Right cardiac atrium (tissue), 5 donors: ENCODE results near the gene BRAF. TPM values are rescaled to one million over a fixed set of nuclear protein-coding genes. Genes with fewer than 3 reads are reported as not detected.
"Not testable (repeated sequence)": the region's sequence is repeated elsewhere in the genome, so short reads cannot be mapped to it uniquely, and the experiment has no call there.

ENCODE experiments used
- ATAC-seq, 2 donors: fragments of 200-7000 bp; cut with Tn5 transposase; one replicate each; pipeline versions ENCODE4 v1.8.0 to v1.9.1; 2020; ENCODE audit warnings: moderate library complexity in 2 of 2, mild to moderate bottlenecking in 1 of 2
- DNase-seq, 3 donors: peaks; one replicate each; pipeline ENCODE4 v3.0.0-alpha.2; 2020
- H3K27ac ChIP-seq: one replicate; pipeline ENCODE4 v1.5.1; 2013; ENCODE audit warnings: mild to moderate bottlenecking, low read length, control low read depth, moderate library complexity
- H3K27me3 ChIP-seq: one replicate; pipeline ENCODE4 v1.6.1; 2013; ENCODE audit not compliant: control insufficient read depth, insufficient read depth
- H3K4me1 ChIP-seq: one replicate; pipeline ENCODE4 v1.6.1; 2013; ENCODE audit warnings: low read length; ENCODE audit not compliant: control insufficient read depth, insufficient read depth
- H3K4me3 ChIP-seq: one replicate; pipeline ENCODE4 v1.5.1; 2013; ENCODE audit warnings: low read length, control low read depth
- H3K9me3 ChIP-seq: one replicate; pipeline ENCODE4 v1.6.1; 2013; ENCODE audit warnings: low read length; ENCODE audit not compliant: control insufficient read depth
- WGBS: extraction: QIAGEN DNeasy Blood & Tissue Kit; methylation state at CpG from one replicate; pipeline ENCODE4 v1.1.7; 2013; 5-methylcytosine and 5-hydroxymethylcytosine counted together
- intact Hi-C, 4 donors: fragments of 100-400 bp; cut with DNase I; formaldehyde crosslinking; loops; one replicate each; pipeline versions ENCODE4 v1.11.0 to v1.14.0; 2022 to 2023
- long read RNA-seq, 4 donors: library from polyadenylated mRNA; unstranded; transcript quantifications; one replicate each; pipeline ENCODE4 v2.0.0, GENCODE V29; 2020 to 2021
- polyA plus RNA-seq: library from polyadenylated mRNA; stranded (reverse); fragments of 200-250 nt; gene quantifications from one replicate; pipeline ENCODE4 v1.2.3, GENCODE V29; 2013
- total RNA-seq, 4 donors: library from RNA; stranded (reverse); fragmentation: NEBNext Ultra II Directional; extraction: Animal tissue kit (Norgen Biotek cat#: 25700); gene quantifications; one replicate each; pipeline ENCODE4 v1.2.1, GENCODE V29; 2021
- donor health status: healthy with polysubstance abuse.
- donor health status: DM: no; HTN: yes; CAD: no.
- donor health status: DM: no; HTN: no; CAD: no.
- donor health status: DM: no; HTN: yes; CAD: no; lungs with severe emphysema.
- donor health status: DM: yes; HTN: yes; CAD: no.

Gene BRAF
- total RNA-seq (10 to 100 TPM; 23.6 to 29.3 (median 27.2) TPM), polyA plus RNA-seq (8.4 TPM)
- long read RNA-seq, donor 1, full-length matches to known transcripts, result 11 of 20 reads
- long read RNA-seq, donor 1, partial matches to known transcripts, result 3 of 20 reads
- long read RNA-seq, donor 1, other reads (novel, unspliced or antisense), result 6 of 20 reads
- long read RNA-seq, donor 2, full-length matches to known transcripts, result 5 of 8 reads
- long read RNA-seq, donor 2, partial matches to known transcripts, result 2 of 8 reads
- long read RNA-seq, donor 2, other reads (novel, unspliced or antisense), result 1 of 8 reads
- long read RNA-seq, donor 3, full-length matches to known transcripts, result 7 of 22 reads
- long read RNA-seq, donor 3, partial matches to known transcripts, result 10 of 22 reads
- long read RNA-seq, donor 3, other reads (novel, unspliced or antisense), result 5 of 22 reads
- long read RNA-seq, donor 4, full-length matches to known transcripts, result 8 of 10 reads
- long read RNA-seq, donor 4, partial matches to known transcripts, result 2 of 10 reads
- long read RNA-seq, donor 4, other reads (novel, unspliced or antisense), result 0 of 10 reads

GRCh38 chr7:140924821-140925421, at the start of gene BRAF:
BRAF (minus strand) TSS chr7:140924929; CDS start chr7:140924703, 226 bp downstream.
- intact Hi-C loops, result loop anchor here in 2 of 4 donors (10.0 kb wide), 2 partner anchors 80 to 110 kb away; no protein-coding TSS in a partner anchor
- ATAC-seq (peak; percentile 88 to 91), DNase-seq (peak; percentile 92 to 97 (median 96))
- H3K4me3 ChIP-seq, result peak within 1 kb of the TSS; percentile 89
- H3K4me1 ChIP-seq, result no peaks in the 10 kb centered on the region
- no peaks in the 10 kb centered on the region for H3K9me3 ChIP-seq
- peak within 1 kb of the TSS; percentile 90 for H3K27ac ChIP-seq
- no peaks in the 10 kb centered on the region for H3K27me3 ChIP-seq
- 1% methylated on average over 54 of the region's 56 CpGs for WGBS

GRCh38 chr7:140972876-140973829, 48.4 kb upstream of the BRAF start:
- Histone ChIP-seq H3K9me3 (no peaks in the 10 kb centered on the region), H3K27me3 (no peaks in the 10 kb centered on the region), H3K27ac (no peak overlapping the region), H3K4me3 (no peak overlapping the region), H3K4me1 (no peaks in the 10 kb centered on the region)
- intact Hi-C loops, result no loop called here
- DNase-seq (no peak), ATAC-seq (no peak)
- WGBS, result 82% methylated on average over 9 of the region's 9 CpGs

DNA sequence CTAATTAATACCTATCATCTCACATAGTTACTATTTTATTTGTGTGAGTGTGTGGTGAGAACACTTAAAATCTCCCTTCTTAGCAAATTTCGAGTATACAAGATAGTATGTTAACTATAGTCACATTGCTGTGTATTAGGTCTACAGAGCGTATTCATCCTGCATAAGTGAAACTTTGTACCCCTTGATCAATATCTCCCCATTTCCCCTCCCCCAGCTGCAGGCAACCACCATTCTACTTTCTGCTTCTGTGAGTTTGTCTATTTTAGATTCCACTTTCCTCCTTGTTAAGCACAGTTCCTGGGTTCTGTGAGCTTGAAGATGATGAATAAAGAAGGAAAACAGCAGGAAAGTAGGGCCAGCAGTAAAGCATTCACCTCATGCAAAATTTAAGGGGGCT, 47.6 kb upstream of the BRAF start:
- no peak for ATAC-seq
- Histone ChIP-seq H3K9me3 (no peaks in the 10 kb centered on the region), H3K4me3 (no peak overlapping the region), H3K27ac (no peak overlapping the region), H3K4me1 (no peaks in the 10 kb centered on the region), H3K27me3 (no peaks in the 10 kb centered on the region)
- DNase-seq, result no peak
- WGBS, result 77% methylated on average over 2 of the region's 2 CpGs
- intact Hi-C loops, result no loop called here

GRCh38 chr7:140967438-140967837, 42.7 kb upstream of the BRAF start:
- Histone ChIP-seq H3K27me3 (no peaks in the 10 kb centered on the region), H3K4me1 (no peaks in the 10 kb centered on the region), H3K9me3 (no peaks in the 10 kb centered on the region), H3K27ac (no peak overlapping the region), H3K4me3 (no peak overlapping the region)
- no peak for ATAC-seq
- intact Hi-C loops, result no loop called here
- WGBS, result 55% methylated on average over 2 of the region's 2 CpGs
- no peak for DNase-seq

DNA sequence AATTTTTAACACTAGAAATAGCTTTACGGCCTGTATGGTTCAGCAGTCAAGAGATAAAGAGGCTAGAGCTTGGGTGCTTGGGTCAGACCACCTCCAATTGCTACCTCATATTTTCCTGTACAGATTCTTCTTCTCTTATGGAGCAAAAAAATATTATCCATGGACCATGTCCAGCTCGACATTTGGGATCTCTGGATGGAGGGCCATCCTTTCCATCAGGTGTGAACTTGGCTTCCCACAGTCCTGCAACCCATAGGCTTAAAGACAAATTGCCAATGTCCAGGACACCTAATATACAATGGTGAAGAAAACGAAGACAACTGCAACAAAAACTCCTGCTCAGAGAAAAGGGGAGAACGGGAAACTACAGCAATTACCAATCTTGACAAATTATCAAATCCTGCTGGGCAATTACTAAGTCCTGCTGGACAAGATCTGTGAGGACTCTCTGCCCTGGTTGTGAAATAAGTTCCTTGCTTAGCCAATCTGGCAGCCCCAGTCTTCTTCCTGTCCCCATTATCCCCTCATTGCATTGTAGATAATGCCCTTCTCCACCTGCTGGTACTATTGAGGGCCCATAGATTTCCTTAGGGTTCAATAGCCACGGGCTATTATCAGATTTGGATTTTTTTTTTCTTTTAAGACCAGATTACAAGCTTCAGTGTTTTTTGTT, 42.0 kb upstream of the BRAF start:
- Histone ChIP-seq H3K27me3 (no peaks in the 10 kb centered on the region), H3K4me1 (no peaks in the 10 kb centered on the region), H3K27ac (no peak overlapping the region), H3K4me3 (no peak overlapping the region), H3K9me3 (no peaks in the 10 kb centered on the region)
- intact Hi-C loops, result no loop called here
- ATAC-seq, result no peak
- DNase-seq, result no peak
- WGBS, result 60% methylated on average over 5 of the region's 5 CpGs

- ATAC-seq (no peak), DNase-seq (no peak)
- H3K9me3 ChIP-seq, result no peaks in the 10 kb centered on the region
- intact Hi-C loops, result no loop called here
- WGBS, result 95% methylated on average over 4 of the region's 4 CpGs
- H3K4me1 ChIP-seq, result no peaks in the 10 kb centered on the region
- H3K27me3 ChIP-seq, result no peaks in the 10 kb centered on the region
- no peak overlapping the region for H3K4me3 ChIP-seq
- no peak overlapping the region for H3K27ac ChIP-seq
These were observed 36.4 kb upstream of the BRAF start for GRCh38 chr7:140961117-140961516.

DNA sequence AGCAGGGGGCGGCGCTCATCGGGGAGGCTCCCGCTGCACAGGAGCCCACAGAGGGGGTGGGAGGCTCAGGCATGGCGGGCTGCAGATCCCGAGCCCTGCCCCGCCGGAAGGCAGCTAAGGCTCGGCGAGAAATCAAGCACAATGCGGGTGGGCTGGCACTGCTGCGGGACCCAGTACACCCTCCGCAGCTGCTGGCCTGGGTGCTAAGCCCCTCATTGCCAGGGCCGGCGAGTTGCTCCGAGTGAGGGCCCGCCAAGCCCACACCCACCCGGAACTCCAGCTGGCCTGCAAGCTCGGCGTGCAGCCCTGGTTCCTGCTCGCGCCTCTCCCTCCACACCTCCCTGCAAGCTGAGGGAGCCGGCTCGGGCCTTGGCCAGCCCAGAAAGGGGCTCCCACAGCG, 32.3 kb upstream of the BRAF start:
- H3K27me3 ChIP-seq, H3K4me1 ChIP-seq, H3K27ac ChIP-seq, DNase-seq, H3K9me3 ChIP-seq, ATAC-seq, H3K4me3 ChIP-seq, intact Hi-C loops: not testable (repeated sequence)
- 96% methylated on average over 25 of the region's 25 CpGs for WGBS

DNA sequence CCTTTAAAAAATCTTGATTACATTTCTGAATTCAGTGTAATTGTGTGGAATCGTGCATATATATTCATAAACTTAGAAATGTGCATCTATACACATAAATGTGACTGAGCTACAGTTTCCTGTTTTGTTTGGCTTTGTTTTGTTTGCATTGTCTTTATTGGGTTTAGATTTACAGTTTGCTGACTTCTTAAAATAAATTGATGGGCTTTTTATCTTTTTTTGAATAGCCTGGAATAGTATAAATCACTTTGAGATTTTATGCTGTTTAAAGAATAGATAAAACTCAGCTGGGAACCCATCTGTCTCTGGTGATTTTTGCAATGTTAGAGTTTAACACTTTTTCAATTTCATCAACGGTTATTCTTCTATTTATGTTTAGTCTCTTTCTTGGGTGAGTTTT, 21.2 kb upstream of the BRAF start:
- Histone ChIP-seq H3K9me3 (no peaks in the 10 kb centered on the region), H3K27ac (no peak overlapping the region), H3K27me3 (no peaks in the 10 kb centered on the region), H3K4me3 (no peak overlapping the region), H3K4me1 (no peaks in the 10 kb centered on the region)
- 59% methylated on average over 2 of the region's 2 CpGs for WGBS
- intact Hi-C loops, result no loop called here
- no peak for ATAC-seq
- DNase-seq, result no peak

- DNase-seq, intact Hi-C loops, H3K4me1 ChIP-seq, H3K4me3 ChIP-seq, H3K9me3 ChIP-seq, H3K27me3 ChIP-seq, ATAC-seq, H3K27ac ChIP-seq: not testable (repeated sequence)
- 96% methylated on average over 5 of the region's 5 CpGs for WGBS
These were observed 17.5 kb upstream of the BRAF start for GRCh38 chr7:140942242-140942641.

DNA sequence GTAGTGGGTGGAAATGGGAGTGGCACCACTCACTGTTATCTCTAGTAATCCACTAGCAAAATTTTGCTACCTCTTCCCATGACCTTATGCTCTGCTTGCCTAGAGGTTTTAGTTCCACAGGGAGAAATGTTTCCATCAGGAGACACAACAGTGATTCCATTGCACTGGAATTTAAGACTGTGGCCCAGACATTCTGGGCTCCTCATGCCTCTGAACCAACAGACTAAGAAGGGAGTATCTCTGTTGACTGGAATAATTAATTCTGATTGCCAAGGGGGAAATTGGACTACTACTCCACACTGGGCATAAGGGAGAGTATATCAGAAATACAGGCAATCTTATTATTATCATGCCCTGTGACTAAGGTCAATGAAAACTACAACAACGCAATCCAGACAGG, 16.2 kb upstream of the BRAF start:
- Histone ChIP-seq H3K4me3 (no peak overlapping the region), H3K4me1 (no peaks in the 10 kb centered on the region), H3K9me3 (no peaks in the 10 kb centered on the region), H3K27ac (no peak overlapping the region), H3K27me3 (no peaks in the 10 kb centered on the region)
- WGBS, result 95% methylated on average over 1 of the region's 1 CpG
- DNase-seq, result no peak
- intact Hi-C loops, result no loop called here
- ATAC-seq, result no peak
